Smooth muscle cell (in vitro differentiated cells): Measurements from ENCODE around the gene CBLC. TPM values are rescaled to one million over a fixed set of nuclear protein-coding genes. Genes with fewer than 3 reads are reported as not detected.

Experiments used
- DNase-seq: peaks from one replicate; lab custom pipeline; 2025; ENCODE audit not compliant: unreplicated experiment; lab: John Stamatoyannopoulos, UW
- H2AFZ ChIP-seq: fragments of 200-600 bp; sonication (generic); 2 replicates; pipeline ENCODE4 v1.6.0; 2016; ENCODE audit warnings: antibody characterized with exemption, low read depth, mild to moderate bottlenecking
- H3F3A ChIP-seq: fragments of 200-600 bp; sonication (generic); 2 replicates; pipeline ENCODE4 v1.6.0; 2017; ENCODE audit warnings: antibody characterized with exemption, low read depth
- H3K27ac ChIP-seq: fragments of 200-600 bp; sonication (generic); 2 replicates; pipeline ENCODE4 v1.5.1; 2016; ENCODE audit warnings: low read depth, mild to moderate bottlenecking
- H3K27me3 ChIP-seq: fragments of 200-600 bp; sonication (generic); 2 replicates; pipeline ENCODE4 v1.6.1; 2016; ENCODE audit warnings: low read depth, mild to moderate bottlenecking
- H3K36me3 ChIP-seq: fragments of 200-600 bp; sonication (generic); 2 replicates; pipeline ENCODE4 v1.5.1; 2016; ENCODE audit warnings: low read depth
- H3K4me1 ChIP-seq: fragments of 200-600 bp; sonication (generic); 2 replicates; pipeline ENCODE4 v1.5.1; 2016; ENCODE audit warnings: low read depth
- H3K4me2 ChIP-seq: fragments of 200-600 bp; sonication (generic); 2 replicates; pipeline ENCODE4 v1.6.0; 2016; ENCODE audit warnings: mild to moderate bottlenecking
- H3K4me3 ChIP-seq: fragments of 200-600 bp; sonication (generic); 2 replicates; pipeline ENCODE4 v1.5.1; 2016; ENCODE audit warnings: mild to moderate bottlenecking
- H3K79me2 ChIP-seq: fragments of 200-600 bp; sonication (generic); 2 replicates; pipeline ENCODE4 v1.6.0; 2016; ENCODE audit warnings: low read depth, mild to moderate bottlenecking
- H3K9ac ChIP-seq: fragments of 200-600 bp; sonication (generic); 2 replicates; pipeline ENCODE4 v1.6.0; 2016; ENCODE audit warnings: low read depth
- H3K9me3 ChIP-seq: fragments of 200-600 bp; sonication (generic); replicated peaks from 2 replicates; pipeline ENCODE4 v1.5.1; 2016; ENCODE audit warnings: low read depth
- H4K20me1 ChIP-seq: fragments of 200-600 bp; sonication (generic); 2 replicates; pipeline ENCODE4 v1.6.0; 2016; ENCODE audit warnings: low read depth
- CTCF ChIP-seq: fragments of 200-600 bp; sonication (generic); IDR thresholded peaks from 2 replicates; pipeline ENCODE4 v1.5.1; 2017; ENCODE audit warnings: borderline replicate concordance, mild to moderate bottlenecking, antibody characterized with exemption; ENCODE audit not compliant: insufficient read depth, poor library complexity, severe bottlenecking
- WGBS: methylation state at CpG from one replicate; pipeline ENCODE4 v1.1.7; 2016; ENCODE audit warnings: low lambda C conversion rate; 5-methylcytosine and 5-hydroxymethylcytosine counted together
- polyA plus RNA-seq: library from polyadenylated mRNA; unstranded; fragments of >200 nt; fragmentation: Nextera tagmentation; extraction: Ambion mirVana; gene quantifications from 2 replicates; pipeline ENCODE4 v1.2.1, GENCODE V29; 2016
- total RNA-seq: library from RNA; depleted of rRNA; stranded (reverse); fragments of >200 nt; gene quantifications from 2 replicates; pipeline ENCODE4 v1.2.3, GENCODE V29; 2014

CBLC gene
- total and polyA plus RNA-seq, 2 experiments from 2014 or later: 0.40 to 0.87 TPM

- no peak overlapping the region for H3K4me3 ChIP-seq
- H4K20me1 ChIP-seq: peaks cover 2% of the 10 kb centered on the region
Observed at GRCh38 chr19:44765033-44765948, 12.4 kb upstream of the CBLC start.

GRCh38 chr19:44765949-44766335, 11.7 kb upstream of the CBLC start:
- H3K4me1 ChIP-seq: no peaks in the 10 kb centered on the region
- H4K20me1 ChIP-seq: no peaks in the 10 kb centered on the region
- H3K4me3 ChIP-seq: no peak overlapping the region
- no peak for TF ChIP-seq CTCF
- H3K27me3 ChIP-seq: no peaks in the 10 kb centered on the region
- H3K4me2 ChIP-seq: no peak overlapping the region
- no peak overlapping the region for H2AFZ ChIP-seq
- H3F3A ChIP-seq: no peaks in the 10 kb centered on the region
- no peak overlapping the region for H3K9ac ChIP-seq
- no peak overlapping the region for H3K27ac ChIP-seq
- no peaks in the 10 kb centered on the region for H3K9me3 ChIP-seq
- no peak for DNase-seq
- WGBS: 94% methylated on average over 3 of the region's 3 CpGs
- no peaks in the 10 kb centered on the region for H3K79me2 ChIP-seq
- H3K36me3 ChIP-seq: no peaks in the 10 kb centered on the region

More at GRCh38 chr19:44765033-44765948, 12.4 kb upstream of the CBLC start:
- Histone ChIP-seq H3K9ac (no peak overlapping the region), H3K27ac (no peak overlapping the region), H3K4me1 (no peaks in the 10 kb centered on the region), H2AFZ (no peak overlapping the region), H3K4me2 (no peak overlapping the region), H3K9me3 (no peaks in the 10 kb centered on the region), H3F3A (no peaks in the 10 kb centered on the region), H3K27me3 (no peaks in the 10 kb centered on the region), H3K79me2 (no peaks in the 10 kb centered on the region), H3K36me3 (no peaks in the 10 kb centered on the region)
- 81% methylated on average over 22 of the region's 22 CpGs for WGBS
- no peak for TF ChIP-seq CTCF
- no peak for DNase-seq

GRCh38 chr19:44767295-44768180, 10.2 kb upstream of the CBLC start:
- TF ChIP-seq CTCF: no peak
- Histone ChIP-seq H3K27me3 (no peaks in the 10 kb centered on the region), H3F3A (no peaks in the 10 kb centered on the region), H3K9ac (no peak overlapping the region), H2AFZ (no peak overlapping the region), H3K9me3 (no peaks in the 10 kb centered on the region), H4K20me1 (no peaks in the 10 kb centered on the region), H3K79me2 (no peaks in the 10 kb centered on the region), H3K4me1 (no peaks in the 10 kb centered on the region), H3K4me2 (no peak overlapping the region), H3K36me3 (no peaks in the 10 kb centered on the region), H3K4me3 (no peak overlapping the region), H3K27ac (no peak overlapping the region)
- WGBS: 91% methylated on average over 11 of the region's 11 CpGs
- no peak for DNase-seq
